ENCODE data around the gene FAM120AOS.

Gene FAM120AOS

DNA sequence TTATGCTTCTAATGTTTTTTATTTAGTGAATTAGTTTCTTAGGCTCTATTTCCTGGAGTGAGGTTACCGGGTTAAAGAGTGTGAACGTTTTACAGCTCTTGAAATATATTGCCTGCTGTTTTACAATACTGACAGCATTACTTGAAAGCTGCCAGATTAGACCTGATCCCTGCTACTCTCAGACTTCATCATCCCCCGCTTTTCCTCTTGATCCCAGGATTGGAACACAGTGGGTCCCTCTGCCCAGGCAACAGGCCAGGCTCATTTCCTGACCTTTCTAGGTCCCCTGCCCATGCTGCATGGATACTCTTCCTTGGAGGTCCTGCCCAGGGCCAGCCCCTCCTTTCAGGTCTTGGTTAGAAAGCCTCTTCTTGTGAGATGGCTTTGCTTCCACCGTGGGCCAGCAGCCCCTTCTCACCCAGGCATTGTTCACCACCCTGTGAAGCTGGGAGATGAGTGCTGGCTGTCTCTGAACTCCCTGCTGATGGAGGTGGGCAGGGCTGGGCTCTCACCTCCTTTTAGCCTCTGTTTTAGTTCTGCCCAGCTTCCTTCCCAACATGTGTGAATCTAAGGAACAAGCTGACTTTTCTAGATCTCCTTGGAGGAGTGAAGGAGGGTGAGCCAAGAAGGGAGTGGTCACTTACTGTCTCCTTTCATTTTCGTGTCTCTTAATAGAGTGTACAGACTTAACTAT is 15.5 kb upstream of the FAM120AOS start:
- H3K9me3 ChIP-seq (ENCODE audit: control insufficient read depth in 2 of 2, low read length in 2 of 2), result no peaks in the 10 kb centered on the region
- H3K36me3 ChIP-seq (ENCODE audit: control insufficient read depth in 2 of 2, insufficient read depth in 2 of 2, low read length in 2 of 2), result peaks cover 0 to 5% of the 10 kb centered on the region in 2 donors
- peak overlapping the region; percentile 40 to 55 for H3K4me3 ChIP-seq (ENCODE audit: low read length in 2 of 2)
- H3K27me3 ChIP-seq (ENCODE audit: control insufficient read depth in 2 of 2, insufficient read depth in 2 of 2, low read length in 2 of 2), result no peaks in the 10 kb centered on the region
- peaks cover 51 to 62% of the 10 kb centered on the region in 2 donors for H3K4me1 ChIP-seq (ENCODE audit: control insufficient read depth in 2 of 2, insufficient read depth in 2 of 2, low read length in 2 of 2)
- peak overlapping the region; percentile 63 to 78 for H3K9ac ChIP-seq (ENCODE audit: low read depth in 1 of 2, low read length in 2 of 2)
- peak overlapping the region; percentile 95 to 96 for H3K27ac ChIP-seq (ENCODE audit: low read depth in 2 of 2, low read length in 2 of 2)

DNA sequence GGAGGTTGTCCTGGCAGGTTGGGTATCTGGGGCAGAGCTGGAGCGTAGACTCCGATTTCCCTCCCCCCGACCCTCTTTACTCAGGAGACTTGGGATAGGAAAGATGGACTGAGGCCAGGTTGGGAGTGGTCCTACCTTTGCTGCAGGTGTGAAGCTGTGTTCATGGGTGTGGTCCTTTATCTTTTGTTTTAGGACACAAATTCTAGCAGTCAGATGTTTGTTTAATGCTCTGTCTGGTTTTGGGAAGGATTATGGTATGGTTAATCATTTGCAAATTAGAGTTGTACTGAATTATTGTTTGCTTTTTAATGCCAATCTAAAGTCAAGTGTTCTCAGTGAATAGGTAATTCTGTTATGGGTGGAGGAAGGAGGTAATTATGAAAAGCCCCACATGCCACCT is 14.1 kb upstream of the FAM120AOS start:
- H3K9ac ChIP-seq (ENCODE audit: low read depth in 1 of 2, low read length in 2 of 2), result no peak overlapping the region
- peak overlapping the region; percentile 95 to 96 for H3K27ac ChIP-seq (ENCODE audit: low read depth in 2 of 2, low read length in 2 of 2)
- peaks cover 0 to 8% of the 10 kb centered on the region in 2 donors for H3K36me3 ChIP-seq (ENCODE audit: control insufficient read depth in 2 of 2, insufficient read depth in 2 of 2, low read length in 2 of 2)
- H3K9me3 ChIP-seq (ENCODE audit: control insufficient read depth in 2 of 2, low read length in 2 of 2), result no peaks in the 10 kb centered on the region
- peaks cover 59 to 66% of the 10 kb centered on the region in 2 donors for H3K4me1 ChIP-seq (ENCODE audit: control insufficient read depth in 2 of 2, insufficient read depth in 2 of 2, low read length in 2 of 2)
- H3K4me3 ChIP-seq (ENCODE audit: low read length in 2 of 2), result peak overlapping the region in 1 of 2 donors; percentile 8
- H3K27me3 ChIP-seq (ENCODE audit: control insufficient read depth in 2 of 2, insufficient read depth in 2 of 2, low read length in 2 of 2), result no peaks in the 10 kb centered on the region

DNA sequence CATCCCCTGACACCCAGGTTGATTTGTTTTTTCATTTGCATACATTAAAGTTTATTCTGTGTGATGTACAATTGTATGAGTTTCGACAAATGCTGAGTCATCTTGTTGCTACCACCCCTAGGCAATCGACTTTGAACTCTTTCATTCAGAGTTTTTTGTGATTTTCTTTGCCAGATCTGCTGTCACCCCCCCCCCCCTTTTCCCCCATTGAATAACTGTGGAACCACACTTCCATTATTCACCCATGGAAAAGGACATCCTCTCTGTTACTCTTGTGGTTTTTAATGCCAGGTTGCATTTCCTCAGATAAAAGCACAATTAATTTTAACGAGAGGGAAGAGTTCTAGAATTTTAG is 13.7 kb upstream of the FAM120AOS start:
- H3K27me3 ChIP-seq (ENCODE audit: control insufficient read depth in 2 of 2, insufficient read depth in 2 of 2, low read length in 2 of 2), result no peaks in the 10 kb centered on the region
- peak overlapping the region in 1 of 2 donors; percentile 21 for H3K9ac ChIP-seq (ENCODE audit: low read depth in 1 of 2, low read length in 2 of 2)
- peak overlapping the region in 1 of 2 donors; percentile 8 for H3K4me3 ChIP-seq (ENCODE audit: low read length in 2 of 2)
- H3K36me3 ChIP-seq (ENCODE audit: control insufficient read depth in 2 of 2, insufficient read depth in 2 of 2, low read length in 2 of 2), result peaks cover 0 to 8% of the 10 kb centered on the region in 2 donors
- H3K4me1 ChIP-seq (ENCODE audit: control insufficient read depth in 2 of 2, insufficient read depth in 2 of 2, low read length in 2 of 2), result peaks cover 56 to 66% of the 10 kb centered on the region in 2 donors
- no peaks in the 10 kb centered on the region for H3K9me3 ChIP-seq (ENCODE audit: control insufficient read depth in 2 of 2, low read length in 2 of 2)
- H3K27ac ChIP-seq (ENCODE audit: low read depth in 2 of 2, low read length in 2 of 2), result peak overlapping the region; percentile 95 to 96

DNA sequence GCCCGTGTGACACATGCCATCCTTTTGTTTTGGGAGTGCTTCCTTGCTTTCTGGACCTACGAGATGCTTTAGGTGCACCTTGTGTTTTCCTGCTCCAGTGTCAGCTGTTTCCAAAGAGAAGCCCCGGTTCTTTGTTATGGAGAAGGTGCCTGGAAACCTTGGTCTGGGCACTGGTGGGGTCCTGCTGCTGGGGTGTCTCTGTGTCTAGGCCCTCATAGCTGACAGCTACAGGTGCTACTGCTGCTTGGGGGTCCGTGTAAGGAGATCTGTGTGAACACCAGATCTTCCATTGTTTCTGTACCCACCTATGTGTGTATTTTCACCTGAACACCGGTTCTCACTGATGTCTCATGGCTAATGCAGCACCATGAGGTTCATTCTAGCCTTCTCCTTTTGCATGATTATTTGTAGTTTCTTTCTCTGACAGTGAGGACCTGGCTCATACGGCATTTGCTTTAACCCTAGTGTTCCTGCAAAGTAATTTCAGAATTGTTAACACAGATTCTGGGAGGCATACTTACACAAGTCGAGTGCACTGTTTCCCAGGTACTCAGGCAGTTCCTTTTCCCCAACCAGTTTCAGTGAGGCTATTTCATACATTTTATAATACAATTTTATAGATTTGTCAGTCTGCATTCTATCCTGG is 13.2 kb upstream of the FAM120AOS start:
- peak overlapping the region in 1 of 2 donors; percentile 21 for H3K9ac ChIP-seq (ENCODE audit: low read depth in 1 of 2, low read length in 2 of 2)
- H3K4me3 ChIP-seq (ENCODE audit: low read length in 2 of 2), result peak overlapping the region in 1 of 2 donors; percentile 33
- peaks cover 56 to 66% of the 10 kb centered on the region in 2 donors for H3K4me1 ChIP-seq (ENCODE audit: control insufficient read depth in 2 of 2, insufficient read depth in 2 of 2, low read length in 2 of 2)
- H3K9me3 ChIP-seq (ENCODE audit: control insufficient read depth in 2 of 2, low read length in 2 of 2), result no peaks in the 10 kb centered on the region
- H3K27ac ChIP-seq (ENCODE audit: low read depth in 2 of 2, low read length in 2 of 2), result peak overlapping the region; percentile 95 to 96
- no peaks in the 10 kb centered on the region for H3K27me3 ChIP-seq (ENCODE audit: control insufficient read depth in 2 of 2, insufficient read depth in 2 of 2, low read length in 2 of 2)
- peaks cover 0 to 8% of the 10 kb centered on the region in 2 donors for H3K36me3 ChIP-seq (ENCODE audit: control insufficient read depth in 2 of 2, insufficient read depth in 2 of 2, low read length in 2 of 2)

DNA sequence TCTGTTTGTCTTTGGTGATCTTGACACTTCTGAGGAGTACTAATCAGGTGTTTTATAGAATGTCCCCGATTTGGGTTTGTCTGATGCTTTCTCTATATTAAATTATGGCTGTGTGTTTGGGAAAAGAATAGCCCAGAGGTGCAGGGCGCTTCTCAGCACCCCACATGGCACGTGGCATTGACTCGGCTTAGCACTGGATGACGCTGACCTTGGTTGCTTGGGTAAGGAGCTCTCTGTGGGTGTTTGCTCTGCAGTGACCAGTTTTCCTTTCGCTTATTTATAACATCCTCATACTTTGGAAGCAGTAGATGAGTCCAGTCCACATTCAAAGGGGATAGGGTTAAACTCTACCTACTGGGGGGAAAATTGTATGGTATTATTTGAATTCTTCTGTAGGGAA is 12.5 kb upstream of the FAM120AOS start:
- Histone ChIP-seq H3K4me1 (ENCODE audit: control insufficient read depth in 2 of 2, insufficient read depth in 2 of 2, low read length in 2 of 2) (peaks cover 54 to 62% of the 10 kb centered on the region in 2 donors), H3K4me3 (ENCODE audit: low read length in 2 of 2) (no peak overlapping the region), H3K9me3 (ENCODE audit: control insufficient read depth in 2 of 2, low read length in 2 of 2) (no peaks in the 10 kb centered on the region), H3K27me3 (ENCODE audit: control insufficient read depth in 2 of 2, insufficient read depth in 2 of 2, low read length in 2 of 2) (no peaks in the 10 kb centered on the region), H3K36me3 (ENCODE audit: control insufficient read depth in 2 of 2, insufficient read depth in 2 of 2, low read length in 2 of 2) (peaks cover 0 to 3% of the 10 kb centered on the region in 2 donors), H3K9ac (ENCODE audit: low read depth in 1 of 2, low read length in 2 of 2) (peak overlapping the region in 1 of 2 donors; percentile 21), H3K27ac (ENCODE audit: low read depth in 2 of 2, low read length in 2 of 2) (peak overlapping the region; percentile 10 to 96)

DNA sequence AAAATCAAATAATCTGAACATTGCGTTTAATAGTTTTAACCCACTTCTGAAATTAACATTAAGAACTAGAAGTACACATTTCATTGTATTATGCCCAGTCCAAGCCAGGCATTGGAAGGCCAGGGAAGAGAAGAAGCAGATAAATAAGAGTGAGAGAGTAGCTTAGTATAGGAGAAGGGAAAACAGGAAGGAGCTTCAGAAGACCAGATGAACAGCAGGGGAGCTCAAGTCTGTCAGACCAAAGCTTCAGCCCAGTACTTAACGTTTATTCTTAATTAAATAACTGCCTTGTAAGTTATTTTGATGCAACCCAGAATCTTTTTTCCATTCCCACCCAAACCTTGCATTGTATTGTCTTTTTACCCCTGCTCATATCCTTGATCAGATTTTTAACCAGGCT is 11.5 kb upstream of the FAM120AOS start:
- Histone ChIP-seq H3K4me3 (ENCODE audit: low read length in 2 of 2) (no peak overlapping the region), H3K9ac (ENCODE audit: low read depth in 1 of 2, low read length in 2 of 2) (no peak overlapping the region), H3K4me1 (ENCODE audit: control insufficient read depth in 2 of 2, insufficient read depth in 2 of 2, low read length in 2 of 2) (peaks cover 54 to 56% of the 10 kb centered on the region in 2 donors), H3K36me3 (ENCODE audit: control insufficient read depth in 2 of 2, insufficient read depth in 2 of 2, low read length in 2 of 2) (peaks cover 0 to 3% of the 10 kb centered on the region in 2 donors), H3K27me3 (ENCODE audit: control insufficient read depth in 2 of 2, insufficient read depth in 2 of 2, low read length in 2 of 2) (no peaks in the 10 kb centered on the region), H3K27ac (ENCODE audit: low read depth in 2 of 2, low read length in 2 of 2) (peak overlapping the region; percentile 38 to 54), H3K9me3 (ENCODE audit: control insufficient read depth in 2 of 2, low read length in 2 of 2) (no peaks in the 10 kb centered on the region)

DNA sequence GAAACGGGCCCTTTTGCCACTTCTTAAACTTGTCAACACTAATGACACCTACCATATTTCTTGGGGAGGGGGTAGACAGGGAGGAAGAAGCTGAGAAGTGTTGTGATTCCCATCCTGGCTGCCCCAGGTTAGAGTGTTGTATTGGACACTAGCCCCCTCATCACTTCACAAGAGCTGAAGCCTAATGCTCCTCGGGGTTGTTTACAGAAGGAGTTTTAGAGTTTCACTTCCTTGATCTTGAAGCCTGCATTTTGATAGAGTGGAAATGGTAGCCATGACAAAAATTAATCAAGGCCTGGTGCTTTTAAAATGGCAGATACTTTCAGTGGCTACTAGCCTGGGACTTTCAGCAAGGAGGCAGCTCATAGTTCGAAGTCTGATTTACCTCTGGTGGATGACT is 11.0 kb upstream of the FAM120AOS start:
- H3K9me3 ChIP-seq (ENCODE audit: control insufficient read depth in 2 of 2, low read length in 2 of 2), result no peaks in the 10 kb centered on the region
- H3K27me3 ChIP-seq (ENCODE audit: control insufficient read depth in 2 of 2, insufficient read depth in 2 of 2, low read length in 2 of 2), result no peaks in the 10 kb centered on the region
- H3K4me1 ChIP-seq (ENCODE audit: control insufficient read depth in 2 of 2, insufficient read depth in 2 of 2, low read length in 2 of 2), result peaks cover 56 to 60% of the 10 kb centered on the region in 2 donors
- H3K4me3 ChIP-seq (ENCODE audit: low read length in 2 of 2), result no peak overlapping the region
- peak overlapping the region; percentile 38 to 54 for H3K27ac ChIP-seq (ENCODE audit: low read depth in 2 of 2, low read length in 2 of 2)
- no peak overlapping the region for H3K9ac ChIP-seq (ENCODE audit: low read depth in 1 of 2, low read length in 2 of 2)
- H3K36me3 ChIP-seq (ENCODE audit: control insufficient read depth in 2 of 2, insufficient read depth in 2 of 2, low read length in 2 of 2), result peaks cover 0 to 3% of the 10 kb centered on the region in 2 donors

DNA sequence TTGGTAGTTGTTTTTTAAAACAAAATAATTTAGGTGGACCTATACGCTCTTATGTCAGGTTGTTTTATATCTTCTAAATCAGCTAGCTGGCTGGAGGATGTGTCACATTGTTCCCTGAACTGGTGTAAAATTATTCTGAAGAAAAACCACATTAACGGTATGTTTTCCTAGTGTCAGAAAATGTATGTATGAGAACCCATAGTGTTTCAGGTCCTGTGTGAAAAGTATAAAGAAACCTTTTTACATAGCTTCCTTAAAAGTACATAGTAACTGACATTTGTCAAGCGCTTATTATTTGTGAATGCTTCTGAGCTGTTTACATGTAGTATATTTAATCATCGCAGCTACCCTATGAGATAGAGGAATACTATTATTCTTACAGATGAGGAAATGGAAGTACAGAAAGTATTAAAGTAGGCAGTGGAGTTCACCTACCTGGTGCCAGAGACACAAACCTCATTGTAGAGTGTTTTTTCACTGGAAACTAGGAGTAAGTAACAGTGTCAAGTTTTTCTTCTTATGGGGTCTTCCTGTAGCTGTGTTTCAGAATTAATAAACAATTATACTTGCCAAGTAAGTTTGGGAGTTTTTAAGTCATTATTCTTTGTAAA is 10.4 kb upstream of the FAM120AOS start:
- Histone ChIP-seq H3K36me3 (ENCODE audit: control insufficient read depth in 2 of 2, insufficient read depth in 2 of 2, low read length in 2 of 2) (peaks cover 0 to 3% of the 10 kb centered on the region in 2 donors), H3K9me3 (ENCODE audit: control insufficient read depth in 2 of 2, low read length in 2 of 2) (no peaks in the 10 kb centered on the region), H3K9ac (ENCODE audit: low read depth in 1 of 2, low read length in 2 of 2) (no peak overlapping the region), H3K27me3 (ENCODE audit: control insufficient read depth in 2 of 2, insufficient read depth in 2 of 2, low read length in 2 of 2) (no peaks in the 10 kb centered on the region), H3K4me1 (ENCODE audit: control insufficient read depth in 2 of 2, insufficient read depth in 2 of 2, low read length in 2 of 2) (peaks cover 58 to 61% of the 10 kb centered on the region in 2 donors), H3K27ac (ENCODE audit: low read depth in 2 of 2, low read length in 2 of 2) (peak overlapping the region; percentile 38 to 54), H3K4me3 (ENCODE audit: low read length in 2 of 2) (no peak overlapping the region)

DNA sequence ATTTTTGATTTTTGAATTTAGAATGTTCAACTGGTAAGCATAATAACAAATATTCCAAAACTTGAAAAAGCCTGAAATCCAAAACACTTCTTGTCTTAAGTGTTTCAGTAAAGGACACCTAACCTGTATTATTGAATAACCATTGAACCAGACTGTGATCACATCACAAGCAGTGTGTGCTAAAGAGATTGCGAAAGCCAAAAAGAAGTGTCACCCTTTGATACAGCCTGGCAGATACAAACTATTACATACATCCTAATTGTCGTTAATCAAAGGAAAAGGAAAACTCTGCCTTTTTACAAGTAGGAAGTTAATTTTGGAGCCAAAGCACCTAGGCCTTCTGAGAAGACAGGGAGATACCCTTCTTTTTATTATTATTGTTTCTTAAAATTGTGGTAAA is 8.4 kb upstream of the FAM120AOS start:
- H3K9me3 ChIP-seq (ENCODE audit: control insufficient read depth in 2 of 2, low read length in 2 of 2), result no peaks in the 10 kb centered on the region
- no peak overlapping the region for H3K4me3 ChIP-seq (ENCODE audit: low read length in 2 of 2)
- peaks cover 0 to 3% of the 10 kb centered on the region in 2 donors for H3K36me3 ChIP-seq (ENCODE audit: control insufficient read depth in 2 of 2, insufficient read depth in 2 of 2, low read length in 2 of 2)
- no peak overlapping the region for H3K9ac ChIP-seq (ENCODE audit: low read depth in 1 of 2, low read length in 2 of 2)
- H3K27ac ChIP-seq (ENCODE audit: low read depth in 2 of 2, low read length in 2 of 2), result no peak overlapping the region
- H3K27me3 ChIP-seq (ENCODE audit: control insufficient read depth in 2 of 2, insufficient read depth in 2 of 2, low read length in 2 of 2), result no peaks in the 10 kb centered on the region
- peaks cover 54 to 57% of the 10 kb centered on the region in 2 donors for H3K4me1 ChIP-seq (ENCODE audit: control insufficient read depth in 2 of 2, insufficient read depth in 2 of 2, low read length in 2 of 2)

DNA sequence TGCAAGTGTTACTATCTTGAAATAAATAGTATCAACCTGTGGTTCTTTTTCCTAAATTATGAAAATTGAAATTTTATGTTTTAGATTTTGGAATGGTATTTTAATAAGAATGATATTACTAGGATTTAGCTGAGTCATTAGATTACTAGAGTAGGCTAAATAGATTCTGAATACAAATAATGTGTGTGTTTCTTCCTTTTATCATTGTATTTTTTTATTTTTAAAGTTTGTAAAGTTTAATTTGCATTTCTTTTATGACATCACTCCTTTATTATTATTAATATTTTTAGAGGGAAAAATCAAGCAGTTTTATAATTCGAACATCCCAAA is 8.0 kb upstream of the FAM120AOS start:
- no peak overlapping the region for H3K4me3 ChIP-seq (ENCODE audit: low read length in 2 of 2)
- peaks cover 0 to 3% of the 10 kb centered on the region in 2 donors for H3K36me3 ChIP-seq (ENCODE audit: control insufficient read depth in 2 of 2, insufficient read depth in 2 of 2, low read length in 2 of 2)
- no peak overlapping the region for H3K9ac ChIP-seq (ENCODE audit: low read depth in 1 of 2, low read length in 2 of 2)
- H3K4me1 ChIP-seq (ENCODE audit: control insufficient read depth in 2 of 2, insufficient read depth in 2 of 2, low read length in 2 of 2), result peaks cover 51 to 57% of the 10 kb centered on the region in 2 donors
- no peaks in the 10 kb centered on the region for H3K27me3 ChIP-seq (ENCODE audit: control insufficient read depth in 2 of 2, insufficient read depth in 2 of 2, low read length in 2 of 2)
- no peak overlapping the region for H3K27ac ChIP-seq (ENCODE audit: low read depth in 2 of 2, low read length in 2 of 2)
- no peaks in the 10 kb centered on the region for H3K9me3 ChIP-seq (ENCODE audit: control insufficient read depth in 2 of 2, low read length in 2 of 2)
